DND-41 (cell line): ENCODE measurements around the gene KLRD1.
"Not testable (repeated sequence)": the region's sequence is repeated elsewhere in the genome, so short reads cannot be mapped to it uniquely, and the experiment has no call there.

Source experiments
- ATAC-seq: fragments of 200-7000 bp; cut with Tn5 transposase; 3 replicates; pipeline ENCODE4 v1.9.1; 2021; ENCODE audit warnings: low read depth; ENCODE audit not compliant: insufficient read depth
- DNase-seq: peaks from one replicate; pipeline ENCODE4 v3.0.0-alpha.2; 2020
- H2AFZ ChIP-seq: 2 replicates; pipeline ENCODE4 v1.6.0; 2012; ENCODE audit warnings: low read depth, low read length
- H3K27ac ChIP-seq: 2 replicates; pipeline ENCODE4 v1.5.1; 2012; ENCODE audit warnings: low read length, inconsistent platforms
- H3K27me3 ChIP-seq: fragments of 200-600 bp; sonication (generic); 2 replicates; pipeline ENCODE4 v1.6.0; 2012; ENCODE audit warnings: low read length, mild to moderate bottlenecking, inconsistent platforms; ENCODE audit not compliant: insufficient read depth, poor library complexity
- H3K36me3 ChIP-seq: 2 replicates; pipeline ENCODE4 v1.5.1; 2012; ENCODE audit warnings: low read length, inconsistent platforms; ENCODE audit not compliant: insufficient read depth
- H3K4me1 ChIP-seq: 2 replicates; pipeline ENCODE4 v1.5.1; 2012; ENCODE audit warnings: mild to moderate bottlenecking, low read length; ENCODE audit not compliant: insufficient read depth
- H3K4me2 ChIP-seq: 2 replicates; pipeline ENCODE4 v1.6.0; 2012; ENCODE audit warnings: mild to moderate bottlenecking, moderate library complexity, low read length, inconsistent platforms; ENCODE audit not compliant: insufficient read depth
- H3K4me3 ChIP-seq, 2 experiments: fragments of 200-600 bp in 1 of 2; shearing (Covaris generic) in 1 of 2; 2 replicates each; pipeline ENCODE4 v1.5.1; 2012 to 2016; ENCODE audit warnings: inconsistent platforms in 2 of 2, low read length in 2 of 2, mild to moderate bottlenecking in 2 of 2, low read depth in 1 of 2, moderate library complexity in 1 of 2
- H3K79me2 ChIP-seq: 2 replicates; pipeline ENCODE4 v1.6.0; 2012; ENCODE audit warnings: low read length, inconsistent platforms; ENCODE audit not compliant: insufficient read depth
- H3K9ac ChIP-seq: 2 replicates; pipeline ENCODE4 v1.6.0; 2012; ENCODE audit warnings: low read depth, mild to moderate bottlenecking, inconsistent platforms, low read length, moderate library complexity
- H3K9me3 ChIP-seq: 2 replicates; pipeline ENCODE4 v1.5.1; 2012; ENCODE audit warnings: low read length, moderate library complexity, mild to moderate bottlenecking, inconsistent platforms; ENCODE audit not compliant: insufficient read depth, severe bottlenecking
- H4K20me1 ChIP-seq: 2 replicates; pipeline ENCODE4 v1.6.0; 2012; ENCODE audit warnings: low read length; ENCODE audit not compliant: insufficient read depth
- EZH2 ChIP-seq: IDR thresholded peaks from 3 replicates; pipeline ENCODE4 v1.6.1; 2012; ENCODE audit warnings: borderline replicate concordance, low read depth, mild to moderate bottlenecking, moderate library complexity, low read length, inconsistent platforms; ENCODE audit not compliant: severe bottlenecking
- TF ChIP-seq, protein P1 (sequence below): IDR thresholded peaks from 2 replicates; pipeline ENCODE4 v1.5.1; 2012; ENCODE audit warnings: borderline replicate concordance, low read length, moderate library complexity, mild to moderate bottlenecking; ENCODE audit not compliant: poor library complexity, severe bottlenecking; ENCODE audit errors: extremely low read depth

The KLRD1 gene

DNA sequence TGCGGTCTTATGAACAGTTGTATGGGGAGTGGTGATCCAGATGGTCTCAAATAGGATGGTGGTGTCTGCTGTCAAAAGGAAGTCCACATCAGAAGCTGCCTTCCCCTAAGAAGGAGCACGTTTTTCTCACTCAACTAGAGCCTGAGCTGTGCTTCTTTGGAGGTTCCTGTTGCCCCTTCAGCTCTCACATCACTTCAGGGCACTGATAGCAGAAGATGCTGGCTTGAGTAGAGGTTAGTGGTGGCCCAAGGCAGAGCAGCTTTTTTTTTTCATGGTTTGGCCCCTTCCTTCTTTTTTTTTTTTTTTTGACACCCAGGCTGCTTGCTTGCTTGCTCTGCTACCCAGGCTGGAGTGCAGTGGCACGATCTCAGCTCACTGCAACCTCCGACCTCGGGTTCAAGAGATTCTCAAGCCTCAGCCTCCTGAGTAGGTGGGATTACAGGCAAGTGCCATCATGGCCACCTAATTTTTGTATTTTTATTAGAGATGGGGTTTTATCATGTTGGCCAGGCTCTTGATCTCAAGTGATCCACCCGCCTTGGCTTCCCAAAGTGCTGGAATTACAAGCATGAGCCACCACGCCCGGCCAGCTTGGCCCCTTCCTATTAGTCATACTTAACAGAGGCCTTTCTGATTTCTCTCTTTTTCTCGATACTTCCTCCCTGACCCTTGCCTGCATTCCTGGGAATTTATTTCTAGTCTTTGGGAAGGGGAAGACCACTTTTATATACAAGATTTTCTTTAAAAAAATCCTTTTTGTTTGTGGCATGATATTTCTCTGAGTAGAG lies 31.6 kb downstream of the KLRD1 start:
- Histone ChIP-seq H3K27ac (no peak overlapping the region), H3K36me3 (no peaks in the 10 kb centered on the region), H2AFZ (no peak overlapping the region), H3K27me3 (no peaks in the 10 kb centered on the region), H3K4me3 (no peak overlapping the region), H3K4me1 (peaks cover 11% of the 10 kb centered on the region), H4K20me1 (no peaks in the 10 kb centered on the region), H3K9ac (no peak overlapping the region), H3K79me2 (no peaks in the 10 kb centered on the region), H3K4me2 (no peak overlapping the region), H3K9me3 (no peaks in the 10 kb centered on the region)
- ATAC-seq (no peak), DNase-seq (no peak)
- TF ChIP-seq, protein P1, sequence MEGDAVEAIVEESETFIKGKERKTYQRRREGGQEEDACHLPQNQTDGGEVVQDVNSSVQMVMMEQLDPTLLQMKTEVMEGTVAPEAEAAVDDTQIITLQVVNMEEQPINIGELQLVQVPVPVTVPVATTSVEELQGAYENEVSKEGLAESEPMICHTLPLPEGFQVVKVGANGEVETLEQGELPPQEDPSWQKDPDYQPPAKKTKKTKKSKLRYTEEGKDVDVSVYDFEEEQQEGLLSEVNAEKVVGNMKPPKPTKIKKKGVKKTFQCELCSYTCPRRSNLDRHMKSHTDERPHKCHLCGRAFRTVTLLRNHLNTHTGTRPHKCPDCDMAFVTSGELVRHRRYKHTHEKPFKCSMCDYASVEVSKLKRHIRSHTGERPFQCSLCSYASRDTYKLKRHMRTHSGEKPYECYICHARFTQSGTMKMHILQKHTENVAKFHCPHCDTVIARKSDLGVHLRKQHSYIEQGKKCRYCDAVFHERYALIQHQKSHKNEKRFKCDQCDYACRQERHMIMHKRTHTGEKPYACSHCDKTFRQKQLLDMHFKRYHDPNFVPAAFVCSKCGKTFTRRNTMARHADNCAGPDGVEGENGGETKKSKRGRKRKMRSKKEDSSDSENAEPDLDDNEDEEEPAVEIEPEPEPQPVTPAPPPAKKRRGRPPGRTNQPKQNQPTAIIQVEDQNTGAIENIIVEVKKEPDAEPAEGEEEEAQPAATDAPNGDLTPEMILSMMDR = no peak
- TF ChIP-seq EZH2 = no peak

DNA sequence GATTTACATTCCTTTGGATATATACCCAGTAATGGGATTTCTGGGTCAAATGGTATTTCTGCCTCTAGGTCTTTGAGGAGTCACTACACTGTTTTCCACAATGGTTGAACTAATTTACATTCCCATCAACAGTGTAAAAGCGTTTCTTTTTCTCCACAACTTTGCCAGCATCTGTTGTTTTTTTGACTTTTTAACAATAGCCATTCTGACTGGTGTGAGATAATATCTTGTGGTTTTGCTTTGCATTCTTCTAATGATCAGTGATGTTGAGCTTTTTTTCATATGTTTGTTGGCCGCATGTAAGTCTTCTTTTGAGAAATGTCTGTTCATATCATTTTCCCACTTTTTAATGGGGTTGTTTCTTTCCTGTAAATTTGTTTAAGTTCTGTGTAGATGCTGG lies 33.3 kb downstream of the KLRD1 start:
- H4K20me1 ChIP-seq, H3K9me3 ChIP-seq, H3K27ac ChIP-seq, H2AFZ ChIP-seq, ATAC-seq, DNase-seq, H3K4me2 ChIP-seq, H3K27me3 ChIP-seq, H3K9ac ChIP-seq, H3K36me3 ChIP-seq, H3K4me3 ChIP-seq, H3K79me2 ChIP-seq: not testable (repeated sequence)
- peaks cover 11% of the 10 kb centered on the region for H3K4me1 ChIP-seq

DNA sequence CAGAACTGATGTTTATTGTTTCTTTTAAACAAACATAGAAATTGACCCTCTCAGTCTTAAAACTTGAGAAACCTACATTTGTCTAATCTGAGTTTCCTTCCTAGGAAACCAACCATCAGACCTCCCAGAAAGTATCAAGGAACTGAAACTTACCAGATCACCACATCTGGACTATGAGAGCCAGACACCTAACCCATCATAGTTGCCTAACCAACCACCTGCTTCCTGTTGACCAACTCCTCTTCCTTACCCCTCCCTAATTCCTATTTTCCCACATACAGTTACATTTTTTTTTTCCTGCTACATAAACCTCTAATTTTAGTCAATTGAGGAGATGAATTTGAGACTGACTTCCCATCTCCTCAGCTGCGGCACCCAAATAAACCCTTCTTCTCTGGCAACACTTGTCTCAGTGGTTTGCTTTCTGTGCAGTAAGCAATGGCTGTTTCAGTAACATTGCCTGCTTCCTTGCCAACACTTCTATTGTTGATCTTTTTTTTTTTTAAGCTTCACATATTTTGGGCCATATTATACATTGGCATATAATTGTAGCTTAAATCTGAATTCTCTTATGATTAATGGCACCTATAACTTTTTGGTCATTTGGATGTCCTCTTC lies 34.3 kb downstream of the KLRD1 start:
- Histone ChIP-seq H3K4me2 (no peak overlapping the region), H3K79me2 (no peaks in the 10 kb centered on the region), H3K27me3 (no peaks in the 10 kb centered on the region), H3K9me3 (no peaks in the 10 kb centered on the region), H3K4me1 (peaks cover 11% of the 10 kb centered on the region), H3K36me3 (no peaks in the 10 kb centered on the region), H3K4me3 (no peak overlapping the region), H3K27ac (no peak overlapping the region), H2AFZ (no peak overlapping the region), H4K20me1 (no peaks in the 10 kb centered on the region), H3K9ac (no peak overlapping the region)
- DNase-seq (no peak), ATAC-seq (no peak)
- TF ChIP-seq, protein P1 = no peak
- TF ChIP-seq EZH2 = no peak

DNA sequence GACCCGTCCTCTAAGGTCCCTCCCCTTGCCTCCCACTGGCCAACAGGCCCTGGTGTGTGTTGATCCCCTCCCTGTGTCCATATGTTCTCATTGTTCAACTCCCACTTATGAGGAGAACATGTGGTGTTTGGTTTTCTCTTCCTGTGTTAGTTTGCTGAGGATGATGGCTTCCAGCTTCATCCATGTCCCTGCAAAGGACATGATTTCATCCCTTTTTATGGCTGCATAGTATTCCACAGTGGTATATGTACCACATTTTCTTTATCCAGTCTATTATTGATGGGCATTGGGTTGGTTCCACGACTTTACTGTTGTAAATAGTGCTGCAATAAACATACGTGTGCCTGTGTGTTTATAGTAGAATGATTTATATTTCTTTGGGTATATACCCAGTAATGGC lies 43.8 kb downstream of the KLRD1 start:
- H3K36me3 ChIP-seq, H3K4me3 ChIP-seq, H3K4me2 ChIP-seq, H3K27me3 ChIP-seq, H3K9ac ChIP-seq, H3K27ac ChIP-seq, ATAC-seq, H3K79me2 ChIP-seq, H4K20me1 ChIP-seq, H3K4me1 ChIP-seq, H3K9me3 ChIP-seq, DNase-seq, H2AFZ ChIP-seq: not testable (repeated sequence)
